GM10847 (cell line): ENCODE data around the gene AP3M1.

ENCODE experiments used
- POLR2A ChIP-seq: IDR thresholded peaks from 2 replicates; pipeline ENCODE4 v1.6.1; 2011; ENCODE audit not compliant: insufficient read length; ENCODE audit errors: extremely low read depth

Gene AP3M1

DNA sequence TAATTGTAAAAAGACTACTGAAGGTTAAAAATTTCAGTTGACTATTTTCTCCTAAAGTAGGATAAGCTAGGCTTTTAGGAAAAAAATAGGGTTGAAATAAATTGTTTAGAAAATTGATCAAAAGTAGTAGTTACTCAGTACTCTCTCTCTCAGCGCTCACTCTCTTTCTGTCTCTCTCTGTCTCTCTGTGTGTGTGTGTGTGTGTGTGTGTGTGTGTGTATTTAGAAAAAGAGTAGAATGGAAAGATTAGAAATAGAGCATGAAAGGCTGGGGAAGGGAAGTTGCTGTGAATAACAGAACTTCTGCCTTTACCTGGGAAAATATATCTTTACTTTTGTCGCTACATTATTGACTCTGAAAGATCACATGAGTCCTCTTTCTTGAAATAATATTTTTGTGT is 21.0 kb upstream of the AP3M1 start:
- TF ChIP-seq POLR2A, result no peak

DNA sequence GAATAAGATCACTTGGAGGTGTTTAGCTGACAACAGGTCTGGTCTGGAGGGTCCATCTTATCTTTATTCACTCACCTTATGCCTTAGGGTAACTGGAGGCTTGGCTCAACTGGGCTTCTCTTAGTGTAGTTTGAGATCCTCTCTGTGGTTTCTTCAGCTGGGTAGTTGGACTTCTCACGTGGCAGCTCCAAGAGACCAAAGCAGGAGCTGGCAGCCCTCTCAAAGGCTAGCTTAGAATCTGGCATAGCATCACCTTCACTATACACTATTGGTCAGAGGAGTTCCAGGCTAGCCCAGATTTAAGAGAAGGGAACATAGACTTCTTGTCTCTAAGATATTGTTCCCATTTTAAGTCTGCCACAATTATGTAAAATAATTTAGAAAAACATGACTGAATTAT is 16.8 kb upstream of the AP3M1 start:
- TF ChIP-seq POLR2A, result no peak

DNA sequence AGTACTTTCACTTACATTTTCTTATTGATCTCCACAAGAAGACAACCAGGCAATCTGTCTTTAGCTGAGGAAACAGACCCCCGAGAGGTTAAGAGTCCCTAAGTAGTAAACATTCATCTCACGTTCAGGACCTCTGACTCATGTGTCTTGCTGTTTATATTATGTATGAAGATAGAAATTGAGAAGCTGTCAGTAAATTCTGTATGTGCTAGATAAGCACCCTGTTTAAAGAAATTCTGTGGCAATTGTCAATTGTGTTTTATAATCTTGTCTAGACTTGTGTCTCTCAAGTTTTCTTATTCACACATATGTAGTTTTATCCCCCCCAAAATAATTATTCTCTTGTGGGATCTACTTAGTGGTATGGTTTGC is 14.9 kb upstream of the AP3M1 start:
- no peak for TF ChIP-seq POLR2A

DNA sequence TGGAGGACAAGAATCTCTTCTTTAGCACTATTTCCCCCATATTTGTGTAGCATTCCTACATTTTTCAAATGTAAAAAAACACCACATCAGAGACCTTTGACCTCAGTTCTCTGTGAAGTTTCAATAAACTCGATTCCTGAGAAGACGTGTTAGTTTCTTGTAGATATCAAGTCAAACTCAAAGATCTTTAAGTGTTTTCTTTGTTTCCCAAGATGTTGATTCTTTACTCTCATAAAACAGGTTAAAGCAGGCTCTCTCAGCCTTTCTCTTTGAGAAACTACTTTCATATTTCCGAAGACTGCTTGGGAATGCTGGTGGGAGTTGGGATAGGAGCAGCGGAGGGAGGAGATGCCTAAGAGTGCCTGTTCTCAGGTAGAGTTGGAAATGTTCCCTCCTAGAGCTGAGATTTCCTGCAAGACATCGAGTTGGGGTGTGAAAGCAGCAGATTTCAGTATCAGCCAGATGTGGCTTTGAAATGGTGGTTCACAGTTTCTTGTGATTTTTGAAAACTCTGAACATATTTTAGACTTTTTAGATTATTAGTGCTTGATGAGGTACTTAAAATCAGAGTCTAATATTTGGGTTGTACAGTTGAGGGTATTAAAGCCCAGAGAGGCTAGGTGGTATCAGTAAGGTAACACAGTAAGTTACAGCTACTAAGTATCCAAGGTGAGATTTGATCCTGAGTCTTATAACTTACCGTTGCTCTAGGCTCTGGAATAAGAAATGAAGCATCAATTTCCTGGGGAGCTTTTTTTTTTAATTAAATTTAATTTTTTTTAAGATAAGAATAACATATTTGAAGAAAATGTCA is 14.3 kb upstream of the AP3M1 start:
- TF ChIP-seq POLR2A, result no peak

DNA sequence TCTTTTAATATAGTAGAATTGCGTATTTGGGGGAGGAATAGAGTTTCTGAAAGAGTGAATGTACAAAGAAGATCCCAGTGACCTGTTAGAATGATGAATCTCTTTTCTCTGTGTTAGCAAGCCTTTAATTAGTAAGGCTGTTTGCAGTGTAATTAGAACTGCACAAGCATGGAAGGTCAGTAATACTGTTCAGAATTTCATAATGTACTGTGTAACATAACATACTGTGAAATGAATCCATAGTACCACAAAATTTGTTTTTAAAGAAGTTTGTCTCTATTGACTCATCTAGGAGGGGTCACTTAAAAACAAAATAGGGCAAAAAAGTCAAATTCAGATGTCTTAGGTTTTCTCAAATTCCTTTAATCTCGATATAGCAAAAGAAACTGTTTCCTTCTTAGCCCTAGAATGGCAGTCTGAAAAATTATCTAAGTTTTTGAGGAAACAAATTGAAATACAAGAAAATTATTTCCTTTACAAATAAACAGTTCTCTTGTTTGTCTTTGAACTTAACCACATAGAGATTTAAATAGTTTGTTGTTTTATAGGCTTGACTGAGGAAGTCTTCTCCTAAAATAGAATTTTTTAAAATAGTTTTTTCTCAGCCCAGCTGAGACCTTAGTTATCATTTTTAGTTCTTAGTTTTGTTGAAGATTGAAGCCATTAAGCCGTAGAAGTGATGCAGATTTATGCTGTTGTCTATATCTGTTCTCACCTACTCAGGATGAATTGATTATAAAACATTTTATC is 12.9 kb upstream of the AP3M1 start:
- no peak for TF ChIP-seq POLR2A

DNA sequence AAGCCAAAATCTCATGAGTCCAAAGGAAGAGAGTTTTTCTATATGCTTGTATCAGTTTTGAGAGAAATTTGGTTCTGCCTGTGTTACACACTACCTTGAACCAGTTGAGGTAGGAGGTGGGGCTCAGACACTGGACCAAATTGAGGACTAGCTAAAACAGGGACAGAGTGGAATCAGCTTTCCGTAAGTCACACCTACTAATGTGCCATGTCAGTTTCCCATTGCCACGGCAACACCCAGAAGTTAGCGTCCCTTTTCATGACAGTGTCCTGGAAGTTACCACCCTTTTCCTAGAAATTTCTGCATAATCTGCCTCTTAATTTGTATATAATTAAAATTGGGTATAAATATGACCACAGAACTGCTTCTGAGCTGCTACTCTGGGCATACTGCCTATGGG is 9.4 kb upstream of the AP3M1 start:
- TF ChIP-seq POLR2A, result no peak

DNA sequence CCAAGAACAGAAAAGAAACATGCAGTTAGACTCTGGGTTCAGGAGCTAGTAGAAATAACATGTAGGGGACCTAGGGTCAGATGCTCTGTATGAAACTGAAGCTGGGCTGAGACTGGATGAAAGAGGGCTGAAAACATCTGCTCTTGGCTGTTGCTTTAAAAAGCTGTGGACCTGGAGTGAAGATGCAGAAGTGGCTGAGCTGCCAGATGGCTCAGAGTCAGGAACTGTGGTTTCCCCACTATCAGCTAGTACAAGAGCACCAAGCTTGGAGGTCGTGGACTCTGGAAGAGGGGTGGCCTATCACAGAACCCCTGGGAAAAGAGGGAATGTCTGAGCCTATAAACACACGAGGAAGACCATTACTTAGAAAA is 6.3 kb upstream of the AP3M1 start:
- no peak for TF ChIP-seq POLR2A

DNA sequence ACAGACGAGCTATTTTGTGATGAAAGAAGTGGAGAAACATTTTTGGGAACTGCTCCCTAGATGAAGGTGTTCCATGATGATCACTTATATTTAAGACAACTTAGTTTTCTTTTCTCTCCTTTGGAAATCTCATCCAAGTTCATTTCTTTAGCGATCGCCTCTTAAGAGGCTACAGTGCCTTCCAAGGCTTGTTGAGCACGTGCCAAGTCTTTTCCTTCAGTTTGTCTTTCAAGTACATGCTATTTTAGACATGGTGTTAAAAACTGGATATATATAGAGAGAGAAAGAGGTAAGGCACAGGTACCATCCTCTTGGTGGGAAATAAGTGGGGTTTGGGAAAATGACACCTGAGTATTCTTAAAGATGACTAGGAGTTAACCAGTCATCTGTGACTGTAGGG is 3.0 kb upstream of the AP3M1 start:
- TF ChIP-seq POLR2A, result no peak

DNA sequence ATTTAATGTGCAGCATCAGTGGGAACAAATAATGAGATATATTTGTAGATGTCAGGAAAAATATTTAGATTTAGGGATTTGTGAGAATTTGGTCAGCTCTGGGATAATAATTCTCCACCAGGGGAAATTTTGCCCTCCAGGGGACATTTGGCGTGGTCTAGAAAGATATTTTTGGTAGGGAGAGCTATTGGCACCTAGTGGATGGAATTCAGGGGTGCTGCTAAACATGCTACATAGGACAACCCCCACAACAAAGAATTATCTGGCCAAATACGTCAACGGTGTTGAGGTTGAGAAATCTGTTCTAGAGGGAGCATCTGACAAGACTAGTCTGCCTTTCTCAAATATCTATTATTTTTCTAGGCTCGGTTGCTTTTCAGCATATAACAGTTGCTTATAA is 2.5 kb upstream of the AP3M1 start:
- TF ChIP-seq POLR2A, result no peak

DNA sequence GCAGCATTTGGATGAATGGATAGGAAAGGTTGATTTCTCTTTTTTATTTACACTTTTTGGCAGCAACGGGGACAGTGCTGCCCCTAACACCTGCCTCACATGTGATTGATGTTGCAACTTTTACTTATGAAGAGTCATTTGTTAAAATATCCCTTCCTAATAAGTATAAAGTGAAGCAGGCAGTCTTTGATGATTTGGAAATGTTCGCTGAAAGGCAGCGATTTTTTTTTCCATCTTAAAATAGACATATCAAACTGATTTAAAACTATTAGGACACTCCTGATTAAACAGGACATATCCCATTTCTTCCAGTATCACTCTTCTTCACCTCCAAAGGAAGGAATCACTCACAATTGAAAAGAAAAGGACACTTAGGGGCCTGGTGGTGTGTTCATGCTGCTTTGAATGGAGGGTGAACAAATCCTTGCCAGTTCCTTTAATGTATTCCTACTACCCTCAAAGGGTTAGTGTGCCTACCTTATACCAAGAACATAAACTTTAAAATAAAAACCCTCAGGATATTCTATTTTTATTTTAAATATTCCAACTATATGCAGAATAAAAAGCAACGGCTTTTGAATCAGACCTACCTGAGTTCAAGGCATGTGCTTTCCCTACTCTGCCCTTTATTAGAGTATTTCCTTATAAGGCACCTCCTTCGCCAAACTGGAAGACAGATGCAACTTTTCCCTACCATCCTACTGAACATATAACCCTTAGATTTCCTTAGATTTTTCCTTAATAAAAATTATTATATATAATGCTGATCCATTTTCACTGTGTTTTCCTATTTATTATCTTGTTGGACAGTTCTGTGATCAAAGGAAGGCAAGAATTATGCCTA is 1.5 kb upstream of the AP3M1 start:
- TF ChIP-seq POLR2A, result no peak

DNA sequence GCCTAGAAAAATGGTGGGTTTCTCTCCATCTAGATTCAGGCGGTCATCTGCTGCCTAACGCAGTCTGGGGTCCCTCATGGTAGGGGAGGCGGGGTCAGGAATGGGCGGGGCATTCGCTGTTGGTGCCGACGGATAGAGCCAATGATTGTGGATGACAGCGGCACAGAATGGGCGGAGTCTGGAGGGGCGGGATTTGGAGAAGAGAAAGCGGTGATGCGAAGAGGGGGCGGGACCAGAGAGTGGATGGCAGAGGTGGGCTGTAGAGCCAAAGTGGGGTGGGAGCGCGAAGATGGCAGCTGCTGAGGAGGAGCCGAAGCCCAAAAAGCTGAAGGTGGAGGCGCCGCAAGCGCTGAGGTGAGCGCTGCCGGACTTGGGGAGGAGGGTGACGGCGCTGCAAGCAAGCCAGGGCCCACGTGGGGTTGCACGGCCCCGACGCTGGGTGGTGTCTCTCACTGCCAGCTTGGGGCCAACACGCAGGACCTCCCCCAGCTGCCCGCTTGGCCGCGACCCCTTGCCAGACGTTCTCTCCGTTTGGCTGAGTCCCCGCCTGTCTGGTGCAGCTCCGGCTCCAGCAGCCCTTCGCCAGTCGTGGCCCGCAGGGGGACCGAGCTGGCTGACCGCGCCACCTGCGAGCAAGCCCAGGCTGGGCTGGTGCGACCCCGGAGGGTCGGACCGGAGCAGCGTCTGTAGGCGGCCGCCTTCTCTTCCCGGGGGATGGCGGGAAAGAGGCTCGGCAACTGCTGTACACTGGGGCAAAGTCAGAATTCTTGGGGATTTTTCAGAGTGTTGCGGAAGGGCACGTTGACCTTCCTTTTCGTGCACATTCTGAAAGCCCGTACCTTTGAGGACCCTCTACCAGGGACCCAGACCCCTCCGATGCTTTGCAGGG is 606 bp upstream of the AP3M1 start, which contains the start of gene ADK:
TSS of gene ADK (plus strand) at position 232 of the 889 bp plus-strand sequence. CDS start at position 290, 58 bp downstream.
- TF ChIP-seq POLR2A, result peak; percentile 70

DNA sequence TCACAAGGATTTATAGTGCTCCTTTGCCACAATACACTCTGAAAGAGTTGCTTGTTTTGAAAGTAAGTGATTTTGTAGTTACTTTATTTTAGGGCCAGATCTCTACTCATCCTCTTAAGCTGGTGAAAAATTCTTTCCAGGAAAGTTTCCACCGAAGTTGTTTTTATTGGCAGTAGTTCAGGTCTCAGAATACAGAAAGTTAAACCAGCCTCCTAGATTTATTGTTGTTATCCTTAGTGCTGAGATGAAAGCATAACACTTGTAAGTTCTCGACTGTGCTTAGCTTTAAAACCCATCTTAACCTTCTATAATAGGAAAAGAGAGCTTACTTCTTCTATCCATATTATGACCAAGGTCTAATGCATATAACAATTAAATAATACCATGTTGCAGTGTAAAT is 5.5 kb downstream of the AP3M1 start:
- no peak for TF ChIP-seq POLR2A

DNA sequence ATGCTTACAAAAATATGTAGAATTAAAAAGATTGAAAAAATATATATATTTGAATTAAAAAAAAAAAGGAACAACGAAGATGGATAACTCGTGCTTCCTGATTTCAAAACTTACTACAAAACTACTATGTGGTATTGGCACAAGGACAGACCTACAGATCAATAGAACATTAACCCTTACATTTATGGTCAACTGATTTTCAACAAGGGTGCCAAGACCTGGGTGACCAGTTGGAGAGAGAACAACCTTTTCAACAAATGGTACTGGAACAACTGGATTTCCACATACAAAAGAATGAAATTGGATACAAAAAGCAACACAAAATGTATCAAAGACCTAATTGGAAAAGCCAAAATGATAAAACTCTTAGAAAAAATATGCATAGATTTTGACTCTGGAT is 10.1 kb downstream of the AP3M1 start:
- no peak for TF ChIP-seq POLR2A

DNA sequence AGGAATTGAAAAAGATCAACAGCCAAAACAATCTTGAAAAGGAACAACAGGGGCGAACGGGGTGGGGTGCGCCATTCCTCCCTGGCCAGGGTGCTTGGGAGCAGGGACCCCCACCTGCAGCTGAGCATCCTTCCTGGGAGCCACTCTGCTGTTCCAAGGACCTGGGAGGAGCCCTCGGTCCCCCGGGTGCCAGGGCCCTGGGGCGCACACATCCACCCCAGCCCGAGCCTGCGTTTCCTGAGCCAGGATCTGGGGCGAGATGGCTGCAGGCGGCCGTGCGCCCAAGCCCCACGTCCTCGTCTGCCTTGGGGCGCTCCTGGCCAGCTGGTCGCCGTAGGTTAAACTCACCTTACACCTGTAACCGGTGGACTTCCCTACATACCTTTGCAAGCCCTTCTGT is 10.6 kb downstream of the AP3M1 start:
- no peak for TF ChIP-seq POLR2A

DNA sequence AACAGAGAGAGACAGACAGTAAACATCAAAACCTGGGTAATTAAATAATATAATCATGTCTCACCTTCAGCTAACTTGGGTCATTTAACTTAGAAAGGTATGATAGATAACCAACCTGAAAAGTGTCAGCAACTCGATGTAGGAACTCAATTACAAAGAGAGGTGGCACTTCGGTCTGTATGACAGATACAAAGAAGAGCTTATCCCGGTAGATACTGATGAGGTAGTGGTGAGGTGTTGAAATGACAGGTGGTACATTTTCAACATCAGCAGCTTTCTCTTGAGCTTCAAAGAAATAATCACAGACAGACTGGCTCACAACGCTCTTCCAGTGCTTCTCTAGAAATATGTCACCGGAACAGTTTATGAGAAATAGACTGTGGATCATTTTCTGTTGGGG is 12.6 kb downstream of the AP3M1 start:
- no peak for TF ChIP-seq POLR2A
